ENCODE results near the gene TMPRSS3. TPM values are rescaled to one million over a fixed set of nuclear protein-coding genes. Genes with fewer than 3 reads are reported as not detected.

TMPRSS3 gene
- total RNA-seq, 1 donor from 2014 or later = not detected

GRCh38 chr21:42413500-42413899 lies 17.6 kb upstream of the TMPRSS3 start:
- POLR2A ChIA-PET = no interaction called here
- no peak for DNase-seq

GRCh38 chr21:42413093-42413492 lies 17.2 kb upstream of the TMPRSS3 start:
- H3K4me1 Mint-ChIP-seq = peaks cover 38% of the 10 kb centered on the region
- ATAC-seq (ENCODE audit: low read depth) = no peak
- no peaks in the 10 kb centered on the region for H3K36me3 Mint-ChIP-seq (ENCODE audit: low read depth)
- H3K27ac Mint-ChIP-seq = peak overlapping the region; percentile 5
- no peaks in the 10 kb centered on the region for H3K9me3 Mint-ChIP-seq
- POLR2A ChIA-PET = no interaction called here
- no peak for DNase-seq
- CTCF ChIA-PET = no interaction called here
- TF ChIP-seq, protein P1, sequence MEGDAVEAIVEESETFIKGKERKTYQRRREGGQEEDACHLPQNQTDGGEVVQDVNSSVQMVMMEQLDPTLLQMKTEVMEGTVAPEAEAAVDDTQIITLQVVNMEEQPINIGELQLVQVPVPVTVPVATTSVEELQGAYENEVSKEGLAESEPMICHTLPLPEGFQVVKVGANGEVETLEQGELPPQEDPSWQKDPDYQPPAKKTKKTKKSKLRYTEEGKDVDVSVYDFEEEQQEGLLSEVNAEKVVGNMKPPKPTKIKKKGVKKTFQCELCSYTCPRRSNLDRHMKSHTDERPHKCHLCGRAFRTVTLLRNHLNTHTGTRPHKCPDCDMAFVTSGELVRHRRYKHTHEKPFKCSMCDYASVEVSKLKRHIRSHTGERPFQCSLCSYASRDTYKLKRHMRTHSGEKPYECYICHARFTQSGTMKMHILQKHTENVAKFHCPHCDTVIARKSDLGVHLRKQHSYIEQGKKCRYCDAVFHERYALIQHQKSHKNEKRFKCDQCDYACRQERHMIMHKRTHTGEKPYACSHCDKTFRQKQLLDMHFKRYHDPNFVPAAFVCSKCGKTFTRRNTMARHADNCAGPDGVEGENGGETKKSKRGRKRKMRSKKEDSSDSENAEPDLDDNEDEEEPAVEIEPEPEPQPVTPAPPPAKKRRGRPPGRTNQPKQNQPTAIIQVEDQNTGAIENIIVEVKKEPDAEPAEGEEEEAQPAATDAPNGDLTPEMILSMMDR (IDR thresholded peaks at IDR 0.05) = no peak
- intact Hi-C loops (cut with micrococcal nuclease) = no loop called here
- peaks cover 4% of the 10 kb centered on the region for H3K27me3 Mint-ChIP-seq
- no peak overlapping the region for H3K4me3 Mint-ChIP-seq

More at GRCh38 chr21:42413500-42413899, 17.6 kb upstream of the TMPRSS3 start:
- no peak for ATAC-seq (ENCODE audit: low read depth)
- intact Hi-C loops (cut with micrococcal nuclease) = no loop called here
- no peaks in the 10 kb centered on the region for H3K36me3 Mint-ChIP-seq (ENCODE audit: low read depth)
- H3K4me3 Mint-ChIP-seq = no peak overlapping the region
- H3K27me3 Mint-ChIP-seq = peaks cover 4% of the 10 kb centered on the region
- CTCF ChIA-PET = no interaction called here
- TF ChIP-seq, protein P1 (IDR thresholded peaks at IDR 0.05) = no peak
- H3K4me1 Mint-ChIP-seq = peaks cover 38% of the 10 kb centered on the region
- no peaks in the 10 kb centered on the region for H3K9me3 Mint-ChIP-seq
- H3K27ac Mint-ChIP-seq = peak overlapping the region; percentile 5

DNA sequence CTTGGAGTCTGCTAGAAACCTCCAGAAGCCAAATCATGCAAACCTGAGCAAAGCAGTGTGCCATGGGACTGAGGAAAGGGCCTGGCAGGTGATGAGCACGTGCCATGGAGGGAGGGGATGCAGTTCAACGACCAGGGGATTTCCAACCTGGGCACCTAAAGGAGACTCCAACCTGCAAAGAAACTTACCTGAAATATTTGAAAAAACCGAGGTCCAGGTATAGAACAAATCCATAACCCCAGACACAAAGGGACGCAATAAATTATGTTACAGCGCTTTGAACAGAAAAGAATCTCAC lies 16.7 kb upstream of the TMPRSS3 start:
- H3K27me3 Mint-ChIP-seq = peaks cover 3% of the 10 kb centered on the region
- POLR2A ChIA-PET = no interaction called here
- no peak for DNase-seq
- intact Hi-C loops (cut with micrococcal nuclease) = no loop called here
- CTCF ChIA-PET = no interaction called here
- H3K4me1 Mint-ChIP-seq = peaks cover 37% of the 10 kb centered on the region
- H3K36me3 Mint-ChIP-seq (ENCODE audit: low read depth) = no peaks in the 10 kb centered on the region
- TF ChIP-seq, protein P1 (IDR thresholded peaks at IDR 0.05) = no peak
- no peak overlapping the region for H3K4me3 Mint-ChIP-seq
- ATAC-seq (ENCODE audit: low read depth) = no peak
- no peak overlapping the region for H3K27ac Mint-ChIP-seq
- H3K9me3 Mint-ChIP-seq = no peaks in the 10 kb centered on the region

- no peak for ATAC-seq (ENCODE audit: low read depth)
- H3K36me3 Mint-ChIP-seq (ENCODE audit: low read depth) = no peaks in the 10 kb centered on the region
- H3K9me3 Mint-ChIP-seq = no peaks in the 10 kb centered on the region
- CTCF ChIA-PET = no interaction called here
- H3K27ac Mint-ChIP-seq = no peak overlapping the region
- intact Hi-C loops (cut with micrococcal nuclease) = no loop called here
- no peak for DNase-seq
- TF ChIP-seq, protein P1 (IDR thresholded peaks at IDR 0.05) = no peak
- H3K4me3 Mint-ChIP-seq = no peak overlapping the region
- POLR2A ChIA-PET = interaction anchor here (0.6 kb wide), 1 partner anchor 28 kb away, joined by 4 read pairs; no protein-coding TSS in a partner anchor
- peaks cover 34% of the 10 kb centered on the region for H3K4me1 Mint-ChIP-seq
- H3K27me3 Mint-ChIP-seq = peaks cover 2% of the 10 kb centered on the region
These were observed 16.2 kb upstream of the TMPRSS3 start for GRCh38 chr21:42411891-42412635.

GRCh38 chr21:42411197-42411869 lies 15.5 kb upstream of the TMPRSS3 start:
- H3K4me1 Mint-ChIP-seq = peaks cover 34% of the 10 kb centered on the region
- TF ChIP-seq, protein P1 (IDR thresholded peaks at IDR 0.05) = no peak
- POLR2A ChIA-PET = interaction anchor here (0.6 kb wide), 1 partner anchor 27 kb away, joined by 4 read pairs; no protein-coding TSS in a partner anchor
- no peak overlapping the region for H3K27ac Mint-ChIP-seq
- CTCF ChIA-PET = no interaction called here
- no peaks in the 10 kb centered on the region for H3K9me3 Mint-ChIP-seq
- intact Hi-C loops (cut with micrococcal nuclease) = no loop called here
- no peaks in the 10 kb centered on the region for H3K36me3 Mint-ChIP-seq (ENCODE audit: low read depth)
- ATAC-seq (ENCODE audit: low read depth) = no peak
- DNase-seq = no peak
- H3K4me3 Mint-ChIP-seq = no peak overlapping the region
- peaks cover 2% of the 10 kb centered on the region for H3K27me3 Mint-ChIP-seq
